IMR-90 (cell line): ENCODE data around the gene LAMC2. TPM values are rescaled to one million over a fixed set of nuclear protein-coding genes. Genes with fewer than 3 reads are reported as not detected.

ENCODE experiments used
- ATAC-seq: fragments of 200-7000 bp; cut with Tn5 transposase; 2 replicates; pipeline ENCODE4 v1.9.1; 2020; ENCODE audit warnings: low read depth, mild to moderate bottlenecking, moderate library complexity
- BruUV-seq: library from RNA; stranded (reverse); fragments of 400-500 nt; replicated peaks from 2 replicates; lab custom pipeline; 2021; lab: Mats Ljungman, UMichigan
- CTCF ChIA-PET: fragments of 300-600 bp; formaldehyde crosslinking; extraction: SDS; loops from one replicate; lab custom pipeline; 2021; ENCODE audit warnings: antibody characterized with exemption; lab: Yijun Ruan, JAX
- POLR2A ChIA-PET: fragments of 300-600 bp; sonication (Branson Sonifier 250); formaldehyde crosslinking; loops from one replicate; lab custom pipeline; 2022; ENCODE audit warnings: antibody characterized with exemption; ENCODE audit not compliant: unreplicated experiment; lab: Charles Lee
- DNase-seq: peaks from one replicate; pipeline ENCODE4 v3.0.0; 2013
- H2AFZ ChIP-seq: replicated peaks from 2 replicates; pipeline ENCODE3; 2013; ENCODE audit warnings: low read length, mild to moderate bottlenecking; ENCODE audit not compliant: poor library complexity
- H2AK5ac ChIP-seq: 2 replicates; pipeline ENCODE4 v1.6.1; 2013; ENCODE audit warnings: low read depth, low read length, inconsistent platforms
- H2AK9ac ChIP-seq: replicated peaks from 2 replicates; pipeline ENCODE3; 2013; ENCODE audit warnings: mild to moderate bottlenecking, low read depth, low read length, moderate library complexity; ENCODE audit not compliant: poor library complexity
- H2BK120ac ChIP-seq: 2 replicates; pipeline ENCODE4 v1.6.1; 2013; ENCODE audit warnings: low read depth, low read length, inconsistent platforms
- H2BK15ac ChIP-seq: 3 replicates; pipeline ENCODE4 v1.6.1; 2013; ENCODE audit warnings: low read depth, low read length, inconsistent platforms
- H2BK20ac ChIP-seq: 2 replicates; pipeline ENCODE4 v1.6.1; 2013; ENCODE audit warnings: low read depth, mild to moderate bottlenecking, inconsistent platforms, low read length, moderate library complexity
- H2BK5ac ChIP-seq: 2 replicates; pipeline ENCODE4 v1.6.1; 2013; ENCODE audit warnings: mild to moderate bottlenecking, low read depth, low read length, inconsistent platforms; ENCODE audit not compliant: poor library complexity, severe bottlenecking
- H3K14ac ChIP-seq: replicated peaks from 2 replicates; pipeline ENCODE4 v1.6.1; 2013; ENCODE audit warnings: low read depth, low read length, inconsistent platforms
- H3K18ac ChIP-seq: 2 replicates; pipeline ENCODE4 v1.6.1; 2013; ENCODE audit warnings: low read depth, low read length, control low read depth
- H3K23ac ChIP-seq: 2 replicates; pipeline ENCODE4 v1.6.1; 2013; ENCODE audit warnings: low read depth, low read length, inconsistent platforms
- H3K27ac ChIP-seq: 2 replicates; pipeline ENCODE4 v1.5.1; 2013; ENCODE audit warnings: mild to moderate bottlenecking, control low read depth, low read length; ENCODE audit not compliant: insufficient read depth
- H3K27me3 ChIP-seq: 2 replicates; pipeline ENCODE4 v1.6.1; 2013; ENCODE audit warnings: low read length; ENCODE audit not compliant: control insufficient read depth, insufficient read depth
- H3K36me3 ChIP-seq: 2 replicates; pipeline ENCODE4 v1.6.1; 2013; ENCODE audit warnings: low read length, mixed read lengths; ENCODE audit not compliant: control insufficient read depth, insufficient read depth
- H3K4ac ChIP-seq: 2 replicates; pipeline ENCODE4 v1.6.1; 2013; ENCODE audit warnings: low read depth, low read length, inconsistent platforms
- H3K4me1 ChIP-seq: 2 replicates; pipeline ENCODE4 v1.6.1; 2013; ENCODE audit warnings: low read length, mixed read lengths; ENCODE audit not compliant: control insufficient read depth, insufficient read depth
- H3K4me2 ChIP-seq: 2 replicates; pipeline ENCODE4 v1.6.1; 2013; ENCODE audit warnings: low read depth, mild to moderate bottlenecking, control low read depth, low read length, moderate library complexity
- H3K4me3 ChIP-seq: 2 replicates; pipeline ENCODE4 v1.5.1; 2013; ENCODE audit warnings: low read depth, mild to moderate bottlenecking, control low read depth, low read length, moderate library complexity; ENCODE audit not compliant: insufficient read depth
- H3K56ac ChIP-seq: 2 replicates; pipeline ENCODE4 v1.6.1; 2013; ENCODE audit warnings: low read length, inconsistent platforms; ENCODE audit not compliant: insufficient read depth; ENCODE audit errors: extremely low read depth
- H3K79me1 ChIP-seq, 2 experiments: 2 replicates each; pipeline ENCODE4 v1.6.1; 2013; ENCODE audit warnings: low read length in 2 of 2, inconsistent platforms in 1 of 2, low read depth in 1 of 2
- H3K9ac ChIP-seq: 2 replicates; pipeline ENCODE4 v1.6.1; 2013; ENCODE audit warnings: low read depth, low read length, control low read depth
- H3K9me1 ChIP-seq: 2 replicates; pipeline ENCODE4 v1.6.1; 2013; ENCODE audit warnings: low read length, inconsistent platforms; ENCODE audit not compliant: insufficient read depth
- H3K9me3 ChIP-seq: 2 replicates; pipeline ENCODE4 v1.6.1; 2013; ENCODE audit warnings: low read length; ENCODE audit not compliant: control insufficient read depth, insufficient read depth
- H4K20me1 ChIP-seq: 2 replicates; pipeline ENCODE4 v1.6.1; 2013; ENCODE audit warnings: low read length, inconsistent platforms; ENCODE audit not compliant: insufficient read depth
- H4K5ac ChIP-seq: 2 replicates; pipeline ENCODE4 v1.6.1; 2013; ENCODE audit warnings: mild to moderate bottlenecking, low read depth, low read length, control low read depth
- H4K8ac ChIP-seq, 2 experiments: 2 replicates each; pipeline ENCODE4 v1.6.1; 2013; ENCODE audit warnings: low read depth in 2 of 2, low read length in 2 of 2, control low read depth in 1 of 2, inconsistent platforms in 1 of 2
- H4K91ac ChIP-seq: 2 replicates; pipeline ENCODE4 v1.6.1; 2013; ENCODE audit warnings: low read depth, low read length, inconsistent platforms; ENCODE audit not compliant: insufficient read depth
- BHLHE40 ChIP-seq: fragments of 150-350 bp; IDR thresholded peaks from 2 replicates; pipeline ENCODE4 v1.6.1; 2016; ENCODE audit warnings: mild to moderate bottlenecking, low read depth, low read length
- CHD1 ChIP-seq: IDR thresholded peaks from 2 replicates; pipeline ENCODE4 v1.6.1; 2012; ENCODE audit warnings: low read depth, low read length, improper control_type of control experiment
- CTCF ChIP-seq: conservative IDR thresholded peaks from 2 replicates; pipeline ENCODE4 v1.5.1; 2012; ENCODE audit warnings: mild to moderate bottlenecking, low read depth, low read length, improper control_type of control experiment
- ELK1 ChIP-seq: fragments of 150-350 bp; IDR thresholded peaks from 2 replicates; pipeline ENCODE4 v1.6.1; 2016; ENCODE audit warnings: low read depth, mild to moderate bottlenecking, low read length, moderate library complexity, borderline replicate concordance
- FOS ChIP-seq: fragments of 150-350 bp; IDR thresholded peaks from 2 replicates; pipeline ENCODE4 v1.6.1; 2016; ENCODE audit warnings: low read depth, low read length
- MAFK ChIP-seq: IDR thresholded peaks from 2 replicates; pipeline ENCODE4 v1.6.1; 2012; ENCODE audit warnings: low read depth, low read length, improper control_type of control experiment
- MAZ ChIP-seq: IDR thresholded peaks from 2 replicates; pipeline ENCODE4 v1.6.1; 2012; ENCODE audit warnings: low read depth, mild to moderate bottlenecking, low read length, improper control_type of control experiment, moderate library complexity, borderline replicate concordance
- MXI1 ChIP-seq: IDR thresholded peaks from 2 replicates; pipeline ENCODE4 v1.6.1; 2012; ENCODE audit warnings: low read depth, mild to moderate bottlenecking, low read length, moderate library complexity, borderline replicate concordance
- NFE2L2 ChIP-seq: fragments of 150-350 bp; IDR thresholded peaks from 2 replicates; pipeline ENCODE4 v1.6.1; 2016; ENCODE audit warnings: low read depth, mild to moderate bottlenecking, low read length
- POLR2A ChIP-seq: IDR thresholded peaks from 2 replicates; pipeline ENCODE4 v1.6.1; 2012; ENCODE audit warnings: mild to moderate bottlenecking, low read depth, low read length
- RAD21 ChIP-seq: IDR thresholded peaks from 2 replicates; pipeline ENCODE4 v1.6.1; 2012; ENCODE audit warnings: low read length, improper control_type of control experiment
- RCOR1 ChIP-seq: IDR thresholded peaks from 2 replicates; pipeline ENCODE4 v1.6.1; 2012; ENCODE audit warnings: mild to moderate bottlenecking, low read length, improper control_type of control experiment; ENCODE audit not compliant: insufficient replicate concordance
- USF2 ChIP-seq: fragments of 150-350 bp; IDR thresholded peaks from 2 replicates; pipeline ENCODE4 v1.6.1; 2017; ENCODE audit warnings: mild to moderate bottlenecking, antibody characterized with exemption, low read length, low read depth
- WGBS, 2 experiments: methylation state at CpG; one replicate each; pipeline versions ENCODE4 v1.1.5 to v1.1.7; 2013; ENCODE audit warnings: missing lambda C conversion rate in 2 of 2; ENCODE audit not compliant: insufficient read length in 1 of 2; ENCODE audit errors: extremely low coverage in 2 of 2; 5-methylcytosine and 5-hydroxymethylcytosine counted together
- dilution Hi-C: fragments of 300-500 bp; cut with HindIII; formaldehyde crosslinking; loops from one replicate; pipeline ENCODE4 v1.14.3; 2018; ENCODE audit warnings: low sequenced_read_pairs; ENCODE audit not compliant: unreplicated experiment
- in situ Hi-C: fragments of 300-500 bp; cut with MboI; formaldehyde crosslinking; loops from 3 replicates; pipeline ENCODE4 v1.14.3; 2019; ENCODE audit warnings: low sequenced_read_pairs, inconsistent platforms, mixed read lengths
- intact Hi-C: fragments of 100-400 bp; cut with micrococcal nuclease; formaldehyde crosslinking; loops from 2 replicates; pipeline ENCODE4 v1.10.0; 2022
- polyA plus RNA-seq, 3 experiments: library from polyadenylated mRNA; depleted of rRNA; stranded (reverse); fragments of >200 nt; gene quantifications; 2 replicates each; pipeline ENCODE4 v1.2.3, GENCODE V29; 2012; ENCODE audit warnings: low replicate concordance in 1 of 3
- total RNA-seq: library from RNA; depleted of rRNA; stranded (reverse); fragments of >200 nt; gene quantifications from 2 replicates; pipeline ENCODE4 v1.2.3, GENCODE V29; 2012

LAMC2 gene
- total and polyA plus RNA-seq, 2 of the 4 experiments (the other 2 are of a cell fraction) = 2.3 to 2.8 TPM

GRCh38 chr1:183179033-183179432, 7.0 kb upstream of the LAMC2 start:
- no peaks in the 10 kb centered on the region for H3K79me1 ChIP-seq
- BruUV-seq = no TSS peak
- no peak overlapping the region for H2AK5ac ChIP-seq
- no peak overlapping the region for H3K4me2 ChIP-seq
- no peak overlapping the region for H3K4ac ChIP-seq
- H3K9me3 ChIP-seq = no peaks in the 10 kb centered on the region
- no peak overlapping the region for H3K27ac ChIP-seq
- H3K9ac ChIP-seq = no peak overlapping the region
- in situ Hi-C loops (no loop called here), intact Hi-C loops (loop anchor here (5.0 kb wide), 1 partner anchor 38 kb away; no protein-coding TSS in a partner anchor), dilution Hi-C loops (no loop called here)
- no peak for DNase-seq
- no peak overlapping the region for H2BK20ac ChIP-seq
- peaks cover 10% of the 10 kb centered on the region for H3K4me1 ChIP-seq
- H3K56ac ChIP-seq = no peak overlapping the region
- ChIA-PET CTCF (no interaction called here), POLR2A (no interaction called here)
- H4K5ac ChIP-seq = no peak overlapping the region
- H3K9me1 ChIP-seq = peaks cover 7% of the 10 kb centered on the region
- H3K4me3 ChIP-seq = no peak overlapping the region
- no peak overlapping the region for H3K14ac ChIP-seq
- whole genome bisulfite sequencing, 2 experiments = 100% methylated on average over 1 of the region's 2 CpGs; no CpG with 5 or more reads in 1 of the 2 experiments
- TF ChIP-seq BHLHE40 (no peak), MXI1 (no peak), CHD1 (no peak), ELK1 (no peak), MAZ (no peak), CTCF (no peak), MAFK (no peak), POLR2A (no peak), RAD21 (no peak), USF2 (no peak), RCOR1 (no peak), FOS (no peak), NFE2L2 (no peak)
- no peak overlapping the region for H2BK120ac ChIP-seq
- no peaks in the 10 kb centered on the region for H3K27me3 ChIP-seq
- H4K20me1 ChIP-seq = no peaks in the 10 kb centered on the region
- H2BK15ac ChIP-seq = no peak overlapping the region
- no peak overlapping the region for H3K23ac ChIP-seq
- no peak overlapping the region for H3K18ac ChIP-seq
- no peak for ATAC-seq
- H2AK9ac ChIP-seq = no peak overlapping the region
- no peaks in the 10 kb centered on the region for H3K36me3 ChIP-seq
- H4K8ac ChIP-seq = no peak overlapping the region
- no peak overlapping the region for H2BK5ac ChIP-seq
- H2AFZ ChIP-seq = no peak overlapping the region
- H4K91ac ChIP-seq = no peak overlapping the region
